22Rv1 (cell line): ENCODE measurements around the gene COPZ2.
A peak's percentile ranks its signal among the peaks of the same experiment; 100 is the strongest.

Source experiments
- H3K27ac ChIP-seq: fragments of 450-650 bp; 2 replicates; pipeline ENCODE4 v1.5.1; 2017
- ZFX ChIP-seq: fragments of 450-650 bp; IDR thresholded peaks from 2 replicates; pipeline ENCODE4 v1.6.1; 2017; ENCODE audit warnings: antibody characterized with exemption, borderline replicate concordance
- TF ChIP-seq, protein P1 (sequence below): fragments of 450-650 bp; IDR thresholded peaks from 2 replicates; pipeline ENCODE4 v1.5.1; 2017; ENCODE audit warnings: mild to moderate bottlenecking

Gene COPZ2

GRCh38 chr17:48048384-48049126, 11.0 kb upstream of the COPZ2 start:
- peak overlapping the region; percentile 96 for H3K27ac ChIP-seq
- TF ChIP-seq, protein P1, sequence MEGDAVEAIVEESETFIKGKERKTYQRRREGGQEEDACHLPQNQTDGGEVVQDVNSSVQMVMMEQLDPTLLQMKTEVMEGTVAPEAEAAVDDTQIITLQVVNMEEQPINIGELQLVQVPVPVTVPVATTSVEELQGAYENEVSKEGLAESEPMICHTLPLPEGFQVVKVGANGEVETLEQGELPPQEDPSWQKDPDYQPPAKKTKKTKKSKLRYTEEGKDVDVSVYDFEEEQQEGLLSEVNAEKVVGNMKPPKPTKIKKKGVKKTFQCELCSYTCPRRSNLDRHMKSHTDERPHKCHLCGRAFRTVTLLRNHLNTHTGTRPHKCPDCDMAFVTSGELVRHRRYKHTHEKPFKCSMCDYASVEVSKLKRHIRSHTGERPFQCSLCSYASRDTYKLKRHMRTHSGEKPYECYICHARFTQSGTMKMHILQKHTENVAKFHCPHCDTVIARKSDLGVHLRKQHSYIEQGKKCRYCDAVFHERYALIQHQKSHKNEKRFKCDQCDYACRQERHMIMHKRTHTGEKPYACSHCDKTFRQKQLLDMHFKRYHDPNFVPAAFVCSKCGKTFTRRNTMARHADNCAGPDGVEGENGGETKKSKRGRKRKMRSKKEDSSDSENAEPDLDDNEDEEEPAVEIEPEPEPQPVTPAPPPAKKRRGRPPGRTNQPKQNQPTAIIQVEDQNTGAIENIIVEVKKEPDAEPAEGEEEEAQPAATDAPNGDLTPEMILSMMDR, result no peak
- TF ChIP-seq ZFX, result no peak

- TF ChIP-seq, protein P1, result no peak
- TF ChIP-seq ZFX, result no peak
- H3K27ac ChIP-seq, result peak within 1 kb of the TSS; percentile 96
Observed at GRCh38 chr17:48047741-48048383, 10.3 kb upstream of the COPZ2 start, which contains the start of gene NFE2L1. Gene NFE2L1 (plus strand): TSS chr17:48048359. CDS start chr17:48051119, 2,760 bp downstream.

DNA sequence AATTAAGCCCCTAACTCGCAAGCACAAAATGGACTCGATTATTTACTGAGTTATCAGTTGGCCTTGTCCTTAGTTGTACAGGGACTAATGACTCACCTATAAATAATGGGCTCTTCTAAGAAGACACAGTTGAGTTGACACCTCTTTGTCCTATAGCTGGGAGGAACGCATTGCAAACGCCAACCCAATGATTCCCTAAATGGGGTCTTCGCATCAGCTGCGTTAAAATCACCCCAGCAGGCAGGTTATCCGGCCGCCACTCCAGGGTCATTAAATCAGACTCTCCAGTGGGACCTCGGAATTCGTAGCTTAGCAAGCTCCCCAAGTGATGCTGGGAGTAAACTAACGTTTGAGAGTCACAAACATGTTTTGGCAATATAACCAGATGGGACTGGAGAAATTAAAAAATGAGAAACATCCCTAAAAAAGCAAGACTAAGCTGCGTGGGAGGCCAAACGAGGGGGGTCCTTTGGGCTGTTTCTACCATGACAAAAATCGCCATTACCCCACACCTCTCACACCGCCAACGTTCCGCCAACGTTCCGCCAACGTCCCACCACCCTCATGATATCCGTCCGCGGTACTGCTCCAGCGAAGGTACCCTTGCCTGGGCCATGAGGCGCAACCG, 9.6 kb upstream of the COPZ2 start:
- TF ChIP-seq, protein P1, result no peak
- no peak for TF ChIP-seq ZFX
- H3K27ac ChIP-seq, result peak overlapping the region; percentile 96

DNA sequence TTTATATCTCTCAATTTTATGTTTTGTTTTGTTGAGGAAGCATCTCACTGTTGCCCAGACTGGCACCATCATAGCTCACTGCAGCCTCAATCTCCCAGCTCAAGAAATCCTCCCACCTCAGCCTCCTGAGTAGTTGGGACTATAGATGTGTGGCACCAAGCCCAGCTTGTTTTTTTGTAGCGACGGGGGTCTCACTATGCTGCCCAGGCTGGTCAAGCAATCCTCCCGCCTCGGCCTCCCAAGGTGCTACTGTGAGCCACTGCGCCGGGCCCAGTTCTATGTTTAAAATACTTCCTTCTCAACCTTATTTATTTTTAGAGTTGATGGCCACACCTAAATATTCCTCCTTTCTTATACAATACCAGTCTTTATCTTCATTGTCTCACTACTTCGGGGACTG, 8.7 kb upstream of the COPZ2 start:
- TF ChIP-seq, protein P1, result no peak
- no peak for TF ChIP-seq ZFX
- no peak overlapping the region for H3K27ac ChIP-seq

GRCh38 chr17:48045316-48046001, 7.9 kb upstream of the COPZ2 start:
- TF ChIP-seq ZFX, result no peak
- TF ChIP-seq, protein P1, result no peak
- H3K27ac ChIP-seq, result no peak overlapping the region

- TF ChIP-seq ZFX, result no peak
- TF ChIP-seq, protein P1, result no peak
- H3K27ac ChIP-seq, result no peak overlapping the region
Observed at GRCh38 chr17:48044851-48045250, 7.3 kb upstream of the COPZ2 start.
